ENCODE measurements around the gene ADAMTSL1.

ADAMTSL1 gene

GRCh38 chr9:18542837-18543405 lies 69.0 kb downstream of the ADAMTSL1 start:
- Histone ChIP-seq H3K4me3 (ENCODE audit: low read depth in 1 of 2, low read length in 2 of 2) (no peak overlapping the region), H3K27ac (ENCODE audit: low read length) (no peak overlapping the region), H2AFZ (ENCODE audit: low read depth, low read length) (no peak overlapping the region), H3K27me3 (ENCODE audit: insufficient read depth, low read length, poor library complexity) (no peaks in the 10 kb centered on the region), H3K79me2 (ENCODE audit: insufficient read depth, low read length) (no peaks in the 10 kb centered on the region), H3K4me2 (ENCODE audit: insufficient read depth, low read length) (no peak overlapping the region), H4K20me1 (ENCODE audit: insufficient read depth, low read length) (no peaks in the 10 kb centered on the region), H3K4me1 (ENCODE audit: insufficient read depth, low read length) (no peaks in the 10 kb centered on the region), H3K9me3 (ENCODE audit: insufficient read depth, low read length, severe bottlenecking) (no peaks in the 10 kb centered on the region), H3K36me3 (ENCODE audit: insufficient read depth, low read length) (no peaks in the 10 kb centered on the region), H3K9ac (ENCODE audit: low read depth, low read length) (no peak overlapping the region)
- DNase-seq (no peak), ATAC-seq (ENCODE audit: insufficient read depth, low read depth) (no peak)
- no peak for TF ChIP-seq CTCF (IDR thresholded peaks at IDR 0.05; ENCODE audit: borderline replicate concordance, extremely low read depth, low read length, poor library complexity, severe bottlenecking)
- TF ChIP-seq EZH2 (IDR thresholded peaks at IDR 0.05; ENCODE audit: borderline replicate concordance, low read depth, low read length, severe bottlenecking), result no peak

GRCh38 chr9:18543406-18544192 lies 69.6 kb downstream of the ADAMTSL1 start:
- no peak for ATAC-seq (ENCODE audit: insufficient read depth, low read depth)

GRCh38 chr9:18544456-18544855 lies 70.5 kb downstream of the ADAMTSL1 start:
- Histone ChIP-seq H3K27me3 (ENCODE audit: insufficient read depth, low read length, poor library complexity) (no peaks in the 10 kb centered on the region), H2AFZ (ENCODE audit: low read depth, low read length) (no peak overlapping the region), H3K4me2 (ENCODE audit: insufficient read depth, low read length) (no peak overlapping the region), H3K4me1 (ENCODE audit: insufficient read depth, low read length) (no peaks in the 10 kb centered on the region), H3K9me3 (ENCODE audit: insufficient read depth, low read length, severe bottlenecking) (no peaks in the 10 kb centered on the region), H4K20me1 (ENCODE audit: insufficient read depth, low read length) (no peaks in the 10 kb centered on the region), H3K4me3 (ENCODE audit: low read depth in 1 of 2, low read length in 2 of 2) (no peak overlapping the region), H3K36me3 (ENCODE audit: insufficient read depth, low read length) (no peaks in the 10 kb centered on the region), H3K79me2 (ENCODE audit: insufficient read depth, low read length) (no peaks in the 10 kb centered on the region), H3K9ac (ENCODE audit: low read depth, low read length) (no peak overlapping the region), H3K27ac (ENCODE audit: low read length) (no peak overlapping the region)
- DNase-seq (no peak), ATAC-seq (ENCODE audit: insufficient read depth, low read depth) (no peak)
- no peak for TF ChIP-seq CTCF (IDR thresholded peaks at IDR 0.05; ENCODE audit: borderline replicate concordance, extremely low read depth, low read length, poor library complexity, severe bottlenecking)
- no peak for TF ChIP-seq EZH2 (IDR thresholded peaks at IDR 0.05; ENCODE audit: borderline replicate concordance, low read depth, low read length, severe bottlenecking)

More at GRCh38 chr9:18543406-18544192, 69.6 kb downstream of the ADAMTSL1 start:
- H3K27ac ChIP-seq (ENCODE audit: low read length), result no peak overlapping the region
- no peaks in the 10 kb centered on the region for H3K36me3 ChIP-seq (ENCODE audit: insufficient read depth, low read length)
- H3K27me3 ChIP-seq (ENCODE audit: insufficient read depth, low read length, poor library complexity), result no peaks in the 10 kb centered on the region
- no peak overlapping the region for H3K9ac ChIP-seq (ENCODE audit: low read depth, low read length)
- no peaks in the 10 kb centered on the region for H3K9me3 ChIP-seq (ENCODE audit: insufficient read depth, low read length, severe bottlenecking)
- H3K4me1 ChIP-seq (ENCODE audit: insufficient read depth, low read length), result no peaks in the 10 kb centered on the region
- DNase-seq, result no peak
- no peaks in the 10 kb centered on the region for H4K20me1 ChIP-seq (ENCODE audit: insufficient read depth, low read length)
- H3K79me2 ChIP-seq (ENCODE audit: insufficient read depth, low read length), result no peaks in the 10 kb centered on the region
- H3K4me2 ChIP-seq (ENCODE audit: insufficient read depth, low read length), result no peak overlapping the region
- no peak for TF ChIP-seq CTCF (IDR thresholded peaks at IDR 0.05; ENCODE audit: borderline replicate concordance, extremely low read depth, low read length, poor library complexity, severe bottlenecking)
- TF ChIP-seq EZH2 (IDR thresholded peaks at IDR 0.05; ENCODE audit: borderline replicate concordance, low read depth, low read length, severe bottlenecking), result no peak
- no peak overlapping the region for H2AFZ ChIP-seq (ENCODE audit: low read depth, low read length)
- no peak overlapping the region for H3K4me3 ChIP-seq (ENCODE audit: low read depth in 1 of 2, low read length in 2 of 2)

Measured in DND-41 (cell line).